GM19238 (cell line): ENCODE measurements around the gene PNPLA6.
"Not testable (repeated sequence)": the region's sequence is repeated elsewhere in the genome, so short reads cannot be mapped to it uniquely, and the experiment has no call there.

Experiments used
- DNase-seq: peaks from one replicate; pipeline ENCODE4 v3.0.0; 2011; ENCODE audit warnings: low spot score; ENCODE audit not compliant: insufficient read length

Gene PNPLA6

DNA sequence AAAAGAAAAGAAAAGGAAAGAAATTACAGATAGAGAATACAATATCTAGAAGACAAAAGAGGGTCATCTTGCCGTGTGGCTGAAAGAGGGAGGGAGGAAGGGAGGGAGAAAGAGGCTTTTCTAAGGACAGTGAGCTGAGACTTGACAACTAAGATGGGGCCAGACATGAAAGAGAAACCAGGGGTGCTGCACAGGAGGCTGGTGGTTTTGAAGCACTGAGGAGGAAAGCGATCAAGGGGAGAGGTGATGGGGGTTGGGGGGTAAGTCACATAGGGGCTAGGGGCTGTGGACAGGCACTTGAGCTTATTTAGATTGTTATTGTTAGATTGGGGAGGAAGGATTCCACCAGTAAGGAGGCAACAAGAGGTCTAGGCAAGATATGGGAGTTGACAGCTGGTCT, 17.3 kb downstream of the PNPLA6 start:
- DNase-seq: peak; percentile 52

DNA sequence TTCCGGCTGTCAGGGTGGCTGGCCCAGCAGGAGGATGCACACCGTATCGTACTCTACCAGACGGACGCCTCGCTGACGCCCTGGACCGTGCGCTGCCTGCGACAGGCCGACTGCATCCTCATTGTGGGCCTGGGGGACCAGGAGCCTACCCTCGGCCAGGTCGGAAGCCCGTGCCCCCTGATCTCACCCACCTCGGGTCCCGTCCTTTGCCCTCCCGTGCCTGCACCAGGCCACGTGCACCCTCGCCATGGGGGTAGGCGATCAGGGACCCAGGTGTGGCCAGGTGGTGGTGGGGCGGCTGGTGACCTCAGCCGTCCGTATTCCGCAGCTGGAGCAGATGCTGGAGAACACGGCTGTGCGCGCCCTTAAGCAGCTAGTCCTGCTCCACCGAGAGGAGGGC, 19.0 kb downstream of the PNPLA6 start:
- no peak for DNase-seq

DNA sequence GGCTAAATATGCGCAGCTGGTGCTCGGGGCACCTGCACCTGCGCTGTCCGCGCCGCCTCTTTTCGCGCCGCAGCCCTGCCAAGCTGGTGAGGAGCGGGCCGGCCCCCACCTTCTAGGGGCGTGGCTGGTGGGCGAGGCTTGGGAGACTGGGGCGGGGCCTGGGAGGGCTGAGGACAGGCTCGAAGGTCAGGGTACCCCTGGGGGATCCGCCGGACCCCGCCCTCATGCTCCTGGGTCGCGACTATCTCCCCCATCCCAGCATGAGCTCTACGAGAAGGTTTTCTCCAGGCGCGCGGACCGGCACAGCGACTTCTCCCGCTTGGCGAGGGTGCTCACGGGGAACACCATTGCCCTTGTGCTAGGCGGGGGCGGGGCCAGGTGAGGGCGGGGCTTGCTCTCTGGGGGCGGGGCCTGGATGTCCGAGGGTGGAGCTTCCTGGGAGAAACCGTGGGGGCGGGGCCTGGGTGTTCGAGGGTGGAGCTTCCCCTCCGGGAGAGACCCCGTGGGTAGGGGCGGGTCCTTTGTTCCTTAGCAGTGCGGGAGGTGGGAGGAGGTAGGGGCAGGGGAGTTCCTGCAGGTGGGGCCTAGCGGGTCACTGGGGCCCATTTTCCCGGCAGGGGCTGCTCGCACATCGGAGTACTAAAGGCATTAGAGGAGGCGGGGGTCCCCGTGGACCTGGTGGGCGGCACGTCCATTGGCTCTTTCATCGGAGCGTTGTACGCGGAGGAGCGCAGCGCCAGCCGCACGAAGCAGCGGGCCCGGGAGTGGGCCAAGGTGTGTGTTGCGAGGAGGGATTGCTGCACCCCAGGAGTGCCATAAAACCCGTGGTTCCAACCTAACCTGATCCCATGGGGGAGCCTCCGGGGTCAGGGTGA, 19.7 kb downstream of the PNPLA6 start:
- no peak for DNase-seq

DNA sequence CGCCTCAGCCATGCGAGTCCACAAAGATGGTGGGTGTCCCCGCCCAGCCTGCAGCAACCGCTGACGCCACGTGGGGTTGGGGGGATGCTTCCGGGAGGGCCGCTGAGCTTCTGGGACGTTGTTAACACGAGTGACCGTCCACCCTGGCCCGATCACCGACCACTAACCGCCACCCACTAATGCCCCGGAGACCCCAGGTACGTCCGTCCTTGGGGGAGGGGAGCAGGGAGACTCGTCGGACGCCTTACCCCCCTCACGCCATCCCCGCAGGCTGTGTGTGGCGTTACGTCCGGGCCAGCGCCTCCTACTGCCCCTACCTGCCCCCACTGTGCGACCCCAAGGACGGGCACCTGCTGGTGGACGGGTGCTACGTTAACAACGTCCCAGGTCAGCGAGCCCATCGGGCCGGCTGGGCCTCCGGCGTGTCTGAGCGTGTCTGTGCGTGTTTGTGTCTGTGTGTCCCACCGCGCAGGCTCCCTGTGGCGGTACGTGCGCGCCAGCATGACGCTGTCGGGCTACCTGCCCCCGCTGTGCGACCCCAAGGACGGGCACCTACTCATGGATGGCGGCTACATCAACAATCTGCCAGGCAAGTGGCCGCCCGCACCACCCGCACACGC, 21.3 kb downstream of the PNPLA6 start:
- no peak for DNase-seq

DNA sequence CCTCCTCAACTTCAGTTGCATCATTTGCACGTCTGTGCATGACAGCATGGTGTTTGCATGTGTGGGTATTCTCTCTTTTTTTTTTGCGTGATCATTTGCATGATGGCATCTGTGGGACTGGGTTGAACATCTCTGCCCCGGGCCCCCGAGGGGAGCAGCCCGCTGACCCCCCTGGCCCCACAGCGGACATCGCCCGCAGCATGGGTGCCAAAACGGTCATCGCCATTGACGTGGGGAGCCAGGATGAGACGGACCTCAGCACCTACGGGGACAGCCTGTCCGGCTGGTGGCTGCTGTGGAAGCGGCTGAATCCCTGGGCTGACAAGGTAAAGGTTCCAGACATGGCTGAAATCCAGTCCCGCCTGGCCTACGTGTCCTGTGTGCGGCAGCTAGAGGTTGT, 23.1 kb downstream of the PNPLA6 start:
- no peak for DNase-seq

DNA sequence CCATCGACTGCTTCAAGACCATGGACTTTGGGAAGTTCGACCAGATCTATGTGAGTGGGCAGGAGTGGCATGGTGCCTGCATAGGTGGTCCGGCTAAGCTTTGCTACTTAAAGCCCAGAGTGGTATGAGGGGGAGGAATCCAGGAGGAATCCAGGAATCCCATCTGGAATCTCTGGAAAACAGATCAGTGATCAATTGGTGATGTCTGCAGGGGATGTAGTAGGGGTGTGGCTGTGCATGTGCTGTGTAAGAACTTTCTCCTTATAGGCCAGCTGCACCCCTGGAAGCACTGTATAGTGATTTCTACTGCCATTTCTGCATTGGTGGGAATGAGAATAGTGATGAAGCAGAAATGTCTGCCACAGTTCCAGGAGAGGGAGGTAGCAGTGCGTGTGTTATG, 23.6 kb downstream of the PNPLA6 start:
- no peak for DNase-seq

DNA sequence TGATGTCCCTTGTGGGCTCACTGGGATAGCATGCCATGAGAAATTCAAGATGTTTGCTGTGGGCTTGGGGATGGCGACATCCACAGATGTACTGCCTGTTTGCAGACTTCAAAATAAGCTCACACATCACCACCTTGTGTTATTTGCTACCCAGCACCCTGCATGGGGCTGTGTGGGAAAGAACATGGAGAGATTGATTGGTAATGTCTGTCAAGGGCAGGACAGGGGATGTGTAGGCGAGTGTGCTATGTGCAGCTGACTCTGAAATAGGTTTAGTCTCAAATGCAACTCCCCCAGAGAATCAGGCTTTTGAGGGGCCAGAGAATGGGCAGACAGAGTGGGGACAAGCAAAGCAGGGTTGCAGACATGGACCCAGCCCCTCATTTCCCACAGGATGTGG, 24.7 kb downstream of the PNPLA6 start:
- no peak for DNase-seq

DNA sequence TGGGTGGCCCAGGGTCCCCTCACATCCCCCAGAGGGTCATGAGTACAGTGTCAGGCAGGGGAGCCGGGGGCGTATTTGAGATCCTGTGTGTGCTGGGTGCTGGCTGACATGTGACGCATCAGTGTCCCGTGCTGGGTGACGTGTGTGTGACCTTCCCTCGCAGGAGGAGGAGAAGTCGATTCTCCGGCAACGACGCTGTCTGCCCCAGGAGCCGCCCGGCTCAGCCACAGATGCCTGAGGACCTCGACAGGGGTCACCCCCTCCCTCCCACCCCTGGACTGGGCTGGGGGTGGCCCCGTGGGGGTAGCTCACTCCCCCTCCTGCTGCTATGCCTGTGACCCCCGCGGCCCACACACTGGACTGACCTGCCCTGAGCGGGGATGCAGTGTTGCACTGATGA, 25.8 kb downstream of the PNPLA6 start:
- no peak for DNase-seq

DNA sequence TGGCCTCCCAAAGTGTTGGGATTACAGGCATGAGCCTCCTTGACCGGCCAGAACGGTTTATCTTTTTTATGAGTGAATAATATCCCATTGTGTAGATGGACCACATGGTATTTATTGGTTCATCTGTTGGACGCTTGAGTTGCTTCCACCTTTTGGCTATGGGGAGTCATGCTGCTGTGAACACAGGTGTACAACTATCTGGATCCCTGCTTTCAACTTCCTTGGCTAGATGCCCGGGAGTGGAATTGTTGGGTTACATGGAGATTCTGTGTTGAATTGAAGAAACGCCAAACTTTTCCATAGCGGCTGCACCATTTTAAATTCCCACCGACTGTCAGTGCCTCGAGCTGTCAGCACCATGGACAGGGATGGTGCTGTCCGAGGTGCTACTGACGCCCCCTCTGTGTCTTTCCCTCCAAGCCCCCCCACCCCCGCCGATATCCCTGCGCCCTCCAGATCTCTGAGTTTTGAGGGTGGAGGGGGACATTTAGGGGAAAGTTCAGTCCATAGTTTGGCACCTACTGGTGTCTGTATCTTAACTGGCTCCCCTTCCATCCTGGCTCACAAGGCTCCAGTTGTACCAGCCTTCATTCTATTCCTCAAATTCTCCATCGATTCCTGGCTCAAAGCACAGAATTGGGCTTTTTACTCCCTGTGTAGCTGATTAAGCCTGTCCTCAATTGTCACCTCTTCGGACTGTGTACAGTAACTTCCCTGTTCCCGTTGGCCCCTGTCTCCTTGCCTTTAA, 27.3 kb downstream of the PNPLA6 start:
- DNase-seq: no peak

DNA sequence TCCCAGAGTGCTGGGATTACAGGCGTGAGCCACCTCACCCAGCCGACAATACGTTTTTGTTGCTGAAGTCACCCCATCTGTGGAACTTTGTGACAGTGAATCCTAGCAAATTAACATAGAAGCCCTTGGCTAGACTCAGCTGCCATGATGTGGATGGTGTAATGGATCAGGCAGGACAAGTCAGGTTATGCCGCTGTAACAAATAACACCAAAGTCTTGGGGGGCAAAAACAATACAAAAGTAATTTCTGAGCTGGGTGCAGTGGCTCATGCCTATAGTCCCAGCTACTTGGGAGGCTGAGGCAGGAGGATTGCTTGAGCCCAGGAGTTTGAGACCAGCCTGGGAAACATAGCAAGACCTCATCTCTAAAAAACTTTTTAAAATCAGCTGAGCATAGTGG, 29.3 kb downstream of the PNPLA6 start:
- no peak for DNase-seq

DNA sequence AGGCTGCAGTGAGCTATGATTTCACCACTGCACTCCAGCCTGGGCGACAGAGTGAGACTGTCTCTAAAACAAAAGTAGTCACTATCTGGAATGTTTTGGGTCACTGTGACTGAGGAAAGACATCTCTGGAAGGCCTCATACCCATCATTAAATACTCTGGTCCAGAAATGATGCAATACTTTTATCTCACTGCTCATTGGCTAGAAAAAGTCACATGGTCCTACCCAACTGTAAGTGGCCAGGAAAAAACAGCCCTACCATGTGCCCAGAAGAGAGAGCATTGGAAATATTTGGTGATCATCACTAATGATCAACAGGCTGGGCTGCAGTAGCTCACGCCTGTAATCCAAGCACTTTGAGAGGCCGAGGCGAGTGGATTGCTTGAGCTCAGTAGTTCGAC, 29.8 kb downstream of the PNPLA6 start:
- DNase-seq: no peak

DNA sequence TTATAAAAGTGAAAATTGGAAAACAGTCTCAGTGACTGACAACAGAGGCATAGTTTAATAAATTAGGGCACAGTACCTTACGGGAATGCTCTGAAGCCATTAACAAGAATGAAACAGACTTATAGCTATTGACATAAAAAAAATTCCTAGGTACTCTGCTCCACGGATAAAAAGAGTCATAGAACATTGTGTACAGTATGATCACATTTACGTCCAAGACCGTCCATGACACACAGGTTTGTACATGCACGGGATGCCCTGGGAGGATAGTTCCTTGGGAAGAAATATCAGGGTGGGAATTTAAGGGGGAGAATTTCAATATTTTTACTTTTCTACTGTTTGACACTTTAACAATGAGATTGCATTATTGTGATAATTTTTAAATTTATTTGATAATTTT, 35.2 kb downstream of the PNPLA6 start:
- DNase-seq: no peak

DNA sequence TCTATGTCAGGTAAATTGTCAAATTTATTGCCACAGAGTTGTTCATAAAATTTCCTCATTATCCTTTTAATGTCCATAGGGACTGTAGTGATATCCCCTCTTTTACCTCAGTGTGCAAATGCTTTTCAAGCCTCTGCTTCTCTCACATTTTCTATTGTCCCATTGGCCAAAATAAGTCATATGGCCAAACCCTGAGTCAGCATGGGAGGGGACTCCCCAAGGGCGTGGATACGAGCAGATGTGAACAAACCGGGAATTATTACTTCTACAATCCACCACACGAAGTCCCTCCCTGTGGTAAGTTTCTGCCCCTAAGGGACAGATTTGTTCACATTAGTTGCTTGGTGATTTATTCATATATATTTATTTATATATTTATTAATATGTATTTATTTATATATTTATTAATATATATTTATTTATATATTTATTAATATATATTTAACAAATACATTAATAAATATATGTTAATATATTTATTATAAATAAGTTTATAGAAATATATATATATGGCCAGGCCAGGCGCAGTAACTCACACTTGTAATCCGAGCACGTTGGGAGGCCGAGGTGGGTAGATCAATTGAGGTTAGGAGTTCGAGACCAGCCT, 40.0 kb downstream of the PNPLA6 start:
- DNase-seq: no peak

DNA sequence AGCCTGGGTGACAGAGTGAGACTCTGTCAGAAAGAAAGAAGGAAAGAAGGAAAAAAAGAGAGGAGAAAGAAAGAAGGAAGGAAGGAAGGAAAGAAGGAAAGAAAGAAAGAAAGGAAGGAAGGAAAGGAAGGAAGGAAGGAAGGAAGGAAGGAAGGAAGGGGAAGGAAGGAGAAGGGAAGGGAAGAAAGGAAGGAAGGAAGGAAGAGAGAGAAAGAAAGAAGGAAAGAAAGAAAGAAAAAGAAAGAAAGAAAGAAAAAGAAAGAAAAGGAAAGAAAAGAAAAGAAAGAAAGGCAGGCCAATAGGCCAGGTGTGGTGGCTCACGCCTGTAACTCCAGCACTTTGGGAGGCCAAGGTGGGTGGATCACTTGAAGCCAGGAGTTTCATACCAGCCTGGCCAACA, 41.9 kb downstream of the PNPLA6 start:
- not testable (repeated sequence) for DNase-seq

DNA sequence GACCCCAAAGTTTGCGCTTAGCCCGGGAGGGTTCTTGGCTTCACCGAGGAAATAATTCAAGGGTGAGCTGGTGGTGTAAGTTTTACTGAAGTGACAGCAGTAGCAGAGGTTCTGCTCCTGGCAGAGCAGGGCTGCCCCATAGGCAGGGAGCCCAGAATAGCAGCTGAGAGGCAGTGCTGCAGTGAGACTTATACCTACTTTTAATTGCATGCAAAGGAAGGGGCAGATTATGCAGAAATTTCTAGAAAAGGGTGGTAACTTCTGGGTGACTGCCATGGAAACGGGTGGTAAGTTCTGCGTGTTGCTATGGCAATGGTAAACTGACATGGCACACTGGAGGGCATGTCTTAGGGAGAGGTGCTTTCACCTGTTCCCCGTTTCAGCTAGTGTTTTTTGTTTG, 42.6 kb downstream of the PNPLA6 start:
- no peak for DNase-seq

DNA sequence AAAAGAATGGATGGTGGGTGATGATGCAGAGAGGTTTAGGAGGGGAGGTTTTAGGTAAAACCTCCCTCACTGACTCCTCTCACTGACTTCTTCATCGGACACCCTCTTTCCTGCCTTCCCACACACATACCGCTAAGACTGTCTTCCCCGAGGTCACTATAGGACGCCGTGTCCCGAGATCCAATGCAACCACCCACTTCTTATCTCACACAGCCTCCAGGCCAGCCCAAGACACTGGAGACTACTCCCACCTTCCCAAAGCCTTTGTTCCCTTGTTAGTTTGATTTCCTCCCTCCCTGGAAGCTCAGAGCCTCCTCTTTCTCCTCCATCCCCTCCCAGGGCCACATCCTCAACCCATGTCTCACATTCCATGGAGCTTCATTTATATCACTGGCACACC, 43.7 kb downstream of the PNPLA6 start:
- DNase-seq: no peak

DNA sequence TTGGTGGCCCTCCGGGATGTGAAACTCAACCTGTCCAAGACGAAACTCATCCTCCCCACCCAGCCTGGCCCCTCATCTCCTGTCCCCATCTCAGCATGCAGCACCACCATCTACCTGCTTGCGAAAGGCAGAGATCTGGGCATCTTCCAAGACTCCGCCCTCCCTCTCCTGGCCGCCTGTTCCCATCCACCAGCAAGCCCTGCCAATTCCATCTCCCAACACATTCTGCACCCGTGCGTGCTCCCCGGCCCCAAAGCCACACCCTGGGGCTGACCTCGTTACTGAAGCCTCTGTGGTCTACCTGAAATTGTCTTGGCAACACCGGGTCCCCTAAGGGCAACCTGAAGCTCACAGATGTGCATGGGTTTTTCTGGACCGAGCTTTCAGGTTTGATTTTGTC, 46.9 kb downstream of the PNPLA6 start:
- no peak for DNase-seq

DNA sequence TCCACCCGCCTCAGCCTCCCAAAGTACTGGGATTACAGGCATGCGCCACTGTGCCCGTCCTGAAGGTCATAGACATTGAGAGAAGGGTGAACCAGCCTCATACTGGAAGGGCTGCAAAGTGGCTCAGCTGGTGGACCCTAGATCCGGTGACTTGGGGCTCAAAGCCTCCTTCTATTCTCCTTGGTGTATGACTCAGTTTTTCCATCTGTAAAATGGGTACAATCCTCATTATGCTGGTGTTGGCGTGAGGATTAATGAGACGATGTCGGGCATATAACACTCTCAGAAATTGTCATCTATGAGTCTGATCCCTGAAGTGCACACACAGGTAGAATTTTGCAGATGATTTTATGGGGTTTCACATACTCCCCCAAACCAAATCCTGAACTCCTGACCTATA, 54.3 kb downstream of the PNPLA6 start:
- no peak for DNase-seq

DNA sequence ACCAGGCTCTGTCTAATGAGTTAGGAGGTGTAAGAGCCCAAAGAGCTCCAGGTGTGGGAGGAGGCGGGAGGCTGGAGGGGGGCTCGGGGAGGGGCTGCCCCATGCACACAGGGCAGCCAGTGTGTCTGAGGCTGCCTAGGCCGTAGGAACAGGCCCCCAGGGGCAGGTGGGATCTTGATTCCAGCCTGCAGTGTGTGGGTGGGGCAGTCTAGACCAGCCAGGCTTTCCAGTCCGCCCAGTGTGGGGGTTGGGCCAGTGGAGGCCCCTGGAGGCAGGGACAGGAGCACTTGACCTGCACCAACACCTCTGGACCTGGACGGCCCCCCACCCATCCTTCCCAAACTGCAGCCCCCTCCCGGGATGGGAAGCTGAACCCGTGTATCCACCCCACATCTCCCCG, 54.7 kb downstream of the PNPLA6 start:
- DNase-seq: no peak

DNA sequence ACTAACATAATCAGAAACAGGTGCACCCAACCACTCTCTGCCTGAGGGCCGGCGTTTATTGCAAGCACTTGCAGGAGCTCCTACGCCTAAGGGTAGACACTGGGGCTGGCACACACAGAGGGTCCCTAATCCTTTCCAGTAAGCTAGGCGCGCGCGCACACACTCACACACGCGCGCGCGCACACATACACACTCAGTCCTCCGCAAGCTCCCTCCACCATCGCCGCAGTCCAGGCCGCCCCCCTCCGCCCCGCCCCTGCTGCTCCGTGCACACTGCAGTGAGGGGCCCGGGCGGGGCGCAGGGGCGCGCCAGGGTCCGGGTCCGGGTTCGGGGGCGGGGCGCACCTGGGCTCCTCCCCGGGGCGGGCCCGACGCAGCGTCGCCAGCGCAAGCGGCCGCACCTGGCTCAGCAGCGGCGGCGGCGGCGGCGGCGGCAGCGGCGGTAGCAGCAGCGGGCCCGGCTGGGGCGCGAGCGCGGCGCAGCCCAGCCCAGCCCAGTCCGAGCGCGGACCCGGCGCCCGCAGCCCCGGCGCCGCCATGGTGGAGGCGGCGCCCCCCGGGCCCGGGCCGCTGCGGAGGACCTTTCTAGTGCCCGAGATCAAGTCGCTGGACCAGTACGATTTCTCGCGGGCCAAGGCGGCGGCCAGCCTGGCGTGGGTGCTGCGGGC, 60.1 kb downstream of the PNPLA6 start, which contains the start of gene CAMSAP3:
Gene CAMSAP3 (plus strand): TSS at position 398 of the 668 bp plus-strand sequence. CDS start 140 bp downstream, at position 538.
- peak; percentile 65 for DNase-seq

DNA sequence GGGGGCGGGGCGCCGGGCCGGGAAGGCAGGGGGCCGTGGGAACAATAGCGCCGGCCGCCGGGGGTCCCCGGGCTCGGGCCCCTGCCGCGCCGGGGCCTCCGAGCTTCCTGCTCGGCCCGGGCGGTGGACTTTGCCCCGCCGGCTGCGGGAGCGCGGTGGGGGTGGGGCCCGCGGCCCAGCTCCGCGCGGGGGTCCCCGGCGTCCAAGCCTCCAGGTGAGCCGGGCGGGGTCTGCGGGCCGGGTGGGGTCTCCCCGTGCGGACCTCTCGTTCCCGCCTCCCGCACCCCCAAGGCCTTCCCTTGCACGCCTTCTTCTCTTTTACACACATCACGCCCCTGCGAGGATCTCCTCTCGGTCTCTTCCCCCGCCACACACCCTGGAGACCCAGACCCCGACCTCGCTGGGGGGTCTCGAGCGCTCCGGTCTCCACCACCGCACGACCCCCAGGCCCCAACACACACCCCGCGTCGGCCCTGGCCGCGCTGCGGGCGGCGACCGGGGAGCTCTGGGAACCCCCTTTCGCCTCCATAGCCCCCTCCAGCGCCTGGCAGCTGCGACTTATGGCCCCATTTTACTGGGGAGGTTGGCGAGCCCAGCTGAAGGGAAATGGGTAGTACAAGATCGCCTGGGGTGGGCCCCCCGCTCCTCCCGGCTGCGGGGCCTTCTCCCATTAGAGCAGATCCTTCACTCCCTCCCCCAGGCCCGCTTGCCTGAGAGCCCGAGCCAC, 60.9 kb downstream of the PNPLA6 start:
- no peak for DNase-seq
